Measurements from ENCODE around the gene DUSP22.

DNA sequence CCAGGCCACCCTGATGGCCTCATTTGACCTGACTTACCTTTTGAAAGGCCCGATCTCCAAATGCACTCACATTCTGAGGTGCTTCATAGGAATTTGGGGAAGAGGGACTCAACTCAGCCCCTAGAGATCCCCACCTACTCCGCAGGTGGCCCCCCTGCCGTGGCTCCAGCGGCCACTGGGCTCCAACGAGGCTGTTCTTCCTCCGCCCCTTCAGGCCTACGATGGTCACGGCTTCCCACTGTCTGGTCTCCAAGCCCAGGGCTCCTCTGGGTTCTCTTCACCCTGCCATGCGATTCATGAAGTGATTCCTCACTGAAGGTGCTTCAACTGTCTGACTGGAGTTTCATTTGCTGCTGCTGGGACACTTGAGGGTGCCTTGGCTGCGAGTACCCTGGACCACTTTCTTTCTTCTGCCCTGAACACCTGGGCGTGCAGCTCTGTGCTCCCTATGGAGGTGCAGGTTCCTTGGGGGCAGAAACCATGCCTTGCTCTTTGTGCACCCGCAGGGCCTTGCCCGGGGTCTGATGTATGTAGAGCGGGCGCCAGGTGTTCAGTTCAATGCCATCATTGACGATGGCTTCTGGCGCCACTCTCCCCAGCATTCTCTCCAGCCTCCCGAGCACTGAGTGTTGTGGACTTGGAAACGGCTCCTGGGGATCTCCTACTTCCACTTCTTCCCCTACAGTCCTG is 10.0 kb upstream of the DUSP22 start:
- TF ChIP-seq CTCF (IDR thresholded peaks at IDR 0.05): no peak
- TF ChIP-seq EZH2 (IDR thresholded peaks at IDR 0.05): no peak
